K562 (cell line): ENCODE measurements around the gene PRR7. TPM values are rescaled to one million over a fixed set of nuclear protein-coding genes. Genes with fewer than 3 reads are reported as not detected.
A peak's percentile ranks its signal among the peaks of the same experiment; 100 is the strongest.

Experiments used
- CBX2 ChIP-seq: fragments of 200-600 bp; sonication (generic); IDR thresholded peaks from one replicate; pipeline ENCODE4 v1.6.1; 2012; ENCODE audit warnings: mild to moderate bottlenecking, low read length, inconsistent platforms; ENCODE audit not compliant: insufficient read depth, poor library complexity, severe bottlenecking
- CHD4 ChIP-seq: fragments of 200-600 bp; sonication (generic); IDR thresholded peaks from 3 replicates; pipeline ENCODE4 v1.6.1; 2012; ENCODE audit warnings: low read depth, mild to moderate bottlenecking, mixed read lengths, low read length, inconsistent platforms; ENCODE audit not compliant: insufficient read depth, insufficient replicate concordance, poor library complexity, severe bottlenecking
- COPS2 ChIP-seq: fragments of 450-650 bp; conservative IDR thresholded peaks from 2 replicates; pipeline ENCODE4 v1.6.1; 2016; ENCODE audit warnings: mild to moderate bottlenecking, moderate library complexity
- CREB3L1 ChIP-seq: fragments of 450-650 bp; IDR thresholded peaks from 2 replicates; pipeline ENCODE4 v1.6.1; 2014; ENCODE audit warnings: low read depth, mild to moderate bottlenecking, moderate library complexity, borderline replicate concordance
- EGR1 ChIP-seq: fragments of 450-650 bp; conservative IDR thresholded peaks from 2 replicates; pipeline ENCODE4 v1.6.1; 2017; ENCODE audit warnings: mild to moderate bottlenecking
- GABPA ChIP-seq: fragments of 200-800 bp; sonication (Bioruptor generic); conservative IDR thresholded peaks from 2 replicates; pipeline ENCODE4 v1.6.1; 2016; ENCODE audit warnings: low read depth, missing genetic modification characterization, missing compliant biosample characterization
- HINFP ChIP-seq: fragments of 450-650 bp; conservative IDR thresholded peaks from 2 replicates; pipeline ENCODE4 v1.6.1; 2016; ENCODE audit warnings: missing genetic modification characterization, low read depth, mild to moderate bottlenecking, control low read depth, missing compliant biosample characterization
- HNRNPH1 ChIP-seq: fragments of 200-400 bp; formaldehyde crosslinking; optimal IDR thresholded peaks from 2 replicates; pipeline ENCODE3; 2017; ENCODE audit warnings: low read depth, mild to moderate bottlenecking, low read length, moderate library complexity
- ILF3 ChIP-seq: fragments of 450-650 bp; IDR thresholded peaks from 2 replicates; pipeline ENCODE4 v1.6.1; 2018; ENCODE audit warnings: antibody characterized with exemption, mild to moderate bottlenecking, moderate library complexity, borderline replicate concordance
- MTA2 ChIP-seq: fragments of 450-650 bp; IDR thresholded peaks from 2 replicates; pipeline ENCODE4 v1.6.1; 2016; ENCODE audit warnings: low read depth
- NFIC ChIP-seq: fragments of 450-650 bp; IDR thresholded peaks from 2 replicates; pipeline ENCODE4 v1.6.1; 2017; ENCODE audit warnings: mild to moderate bottlenecking, inconsistent platforms
- NFXL1 ChIP-seq: fragments of 450-650 bp; formaldehyde crosslinking; IDR thresholded peaks from 2 replicates; pipeline ENCODE4 v1.4.0; 2021; ENCODE audit warnings: mild to moderate bottlenecking
- SIX5 ChIP-seq, 2 experiments: IDR thresholded peaks; 2 replicates each; pipeline ENCODE4 v1.6.1; 2011; ENCODE audit warnings: low read length in 2 of 2, borderline replicate concordance in 1 of 2, low read depth in 1 of 2, mild to moderate bottlenecking in 1 of 2, moderate library complexity in 1 of 2; ENCODE audit not compliant: insufficient read depth in 1 of 2
- SMARCC2 ChIP-seq: fragments of 450-650 bp; IDR thresholded peaks from 2 replicates; pipeline ENCODE4 v1.6.1; 2017; ENCODE audit warnings: antibody characterized with exemption, moderate library complexity, mild to moderate bottlenecking, low read depth
- STAT5A ChIP-seq: IDR thresholded peaks from 2 replicates; pipeline ENCODE4 v1.6.1; 2012; ENCODE audit warnings: low read length, inconsistent platforms, borderline replicate concordance
- YBX1 ChIP-seq: fragments of 450-650 bp; IDR thresholded peaks from 2 replicates; pipeline ENCODE4 v1.7.1; 2016; ENCODE audit warnings: mild to moderate bottlenecking
- ZEB2 ChIP-seq: fragments of 450-650 bp; IDR thresholded peaks from 2 replicates; pipeline ENCODE4 v1.6.1; 2016
- ZMIZ1 ChIP-seq, 2 experiments: fragments of 150-350 bp in 1 of 2; IDR thresholded peaks; 2 replicates each; pipeline ENCODE4 v1.6.1; 2012 to 2016; ENCODE audit warnings: low read depth in 2 of 2, low read length in 2 of 2, mild to moderate bottlenecking in 1 of 2, moderate library complexity in 1 of 2
- ZNF197 ChIP-seq: fragments of 200-800 bp; sonication (Bioruptor generic); IDR thresholded peaks from 2 replicates; pipeline ENCODE4 v1.6.1; 2016; ENCODE audit warnings: low read depth, missing genetic modification characterization, missing compliant biosample characterization
- ZNF384 ChIP-seq: IDR thresholded peaks from 2 replicates; pipeline ENCODE4 v1.6.1; 2012; ENCODE audit warnings: low read depth, low read length, improper control_type of control experiment
- ZNF778 ChIP-seq: fragments of 450-650 bp; formaldehyde crosslinking; IDR thresholded peaks from 2 replicates; pipeline ENCODE4 v1.4.0; 2020; ENCODE audit warnings: mild to moderate bottlenecking, moderate library complexity
- polyA plus RNA-seq, 8 experiments: library from polyadenylated mRNA; depleted of rRNA in 4 of 8; stranded (reverse) in 5 of 8; unstranded in 3 of 8; fragments of >200 nt; fragmentation: Nextera tagmentation in 2 of 8; fragmentation: Illumina TruSeq in 1 of 8; extraction: Ambion mirVana in 2 of 8; extraction: Trizol in 1 of 8; gene quantifications; 2 replicates each; pipeline versions ENCODE4 v1.2.1 to v1.2.3, GENCODE V29; 2011 to 2014; ENCODE audit warnings: inconsistent platforms in 1 of 8, missing spikeins in 1 of 8
- total RNA-seq, 7 experiments: library from RNA; depleted of rRNA in 6 of 7; stranded (reverse); fragments of >200 nt in 6 of 7; fragmentation: Illumina TruSeq in 2 of 7; extraction: Trizol in 2 of 7; gene quantifications; 2 replicates each; pipeline versions ENCODE4 v1.2.1 to v1.2.3, GENCODE V29; 2011 to 2021; ENCODE audit warnings: low replicate concordance in 1 of 7

PRR7 gene
- total and polyA plus RNA-seq, 9 of the 15 experiments (the other 6 are each of a cell fraction or from before 2014, with no cell fraction given), result 0.80 to 11.3 (median 10.4) TPM; not detected in 4

- TF ChIP-seq CREB3L1 (no peak), NFIC (peak; percentile 59), SIX5 (IDR thresholded peaks at IDR 0.05; ENCODE audit: borderline replicate concordance in 1 of 2, insufficient read depth in 1 of 2, low read depth in 1 of 2, low read length in 2 of 2) (no peak), ZMIZ1 (IDR thresholded peaks at IDR 0.05; ENCODE audit: low read depth in 2 of 2, low read length in 2 of 2) (no peak), HNRNPH1 (no peak), SMARCC2 (no peak), ZNF197 (CRISPR knock-in tag) (no peak), ILF3 (no peak), ZNF384 (no peak), CBX2 (no peak), YBX1 (no peak), CHD4 (no peak), MTA2 (no peak), STAT5A (no peak), GABPA (tag) (no peak; the same call in 1 of the 2 replicates), ZNF778 (CRISPR knock-in tag) (no peak), NFXL1 (CRISPR knock-in tag) (no peak), COPS2 (no peak), HINFP (tag) (no peak), ZEB2 (no peak), EGR1 (no peak)
These were observed 32.4 kb downstream of the PRR7 start (continued) for GRCh38 chr5:177478711-177479646.
